ENCODE measurements around the gene COL9A1.

- TF ChIP-seq CTCF (IDR thresholded peaks at IDR 0.05): no peak
- no peak for TF ChIP-seq POLR2AphosphoS5 (IDR thresholded peaks at IDR 0.05; ENCODE audit: low read depth, low read length)
These were observed 6.4 kb upstream of the COL9A1 start for GRCh38 chr6:70309243-70309642.
